Renal pelvis (tissue), 4 donors: ENCODE data around the gene SCNN1B. TPM values are rescaled to one million over a fixed set of nuclear protein-coding genes. Genes with fewer than 3 reads are reported as not detected.

ENCODE experiments used
- DNase-seq: peaks from one replicate; pipeline ENCODE4 v3.0.0-alpha.2; 2013
- polyA plus RNA-seq, 3 donors: library from polyadenylated mRNA; unstranded; fragments of 120-200 nt; gene quantifications; one replicate each; pipeline ENCODE4 v1.2.1, GENCODE V29; 2013; ENCODE audit not compliant: insufficient read length in 3 of 3

Gene SCNN1B
- polyA plus RNA-seq, 3 donors, result 16.4 to 17.7 (median 17.2) TPM

GRCh38 chr16:23406024-23406423 is 103.9 kb downstream of the SCNN1B start:
- DNase-seq, result no peak

GRCh38 chr16:23406546-23407240 is 104.6 kb downstream of the SCNN1B start:
- no peak for DNase-seq

GRCh38 chr16:23407436-23408127 is 105.5 kb downstream of the SCNN1B start:
- no peak for DNase-seq

- no peak for DNase-seq
Measured at GRCh38 chr16:23408242-23408822, 106.2 kb downstream of the SCNN1B start.

GRCh38 chr16:23408823-23409298 is 106.8 kb downstream of the SCNN1B start:
- DNase-seq, result no peak

- no peak for DNase-seq
Measured at GRCh38 chr16:23409522-23409921, 107.4 kb downstream of the SCNN1B start.

GRCh38 chr16:23410176-23410575 is 108.1 kb downstream of the SCNN1B start:
- DNase-seq, result no peak

GRCh38 chr16:23414731-23415130 is 112.6 kb downstream of the SCNN1B start:
- DNase-seq, result no peak

- no peak for DNase-seq
Measured at GRCh38 chr16:23416816-23417215, 114.7 kb downstream of the SCNN1B start.

GRCh38 chr16:23420011-23420410 is 117.9 kb downstream of the SCNN1B start:
- no peak for DNase-seq

- DNase-seq, result no peak
Measured at GRCh38 chr16:23423496-23424049, 121.5 kb downstream of the SCNN1B start.

- peak; percentile 33 for DNase-seq
Measured at GRCh38 chr16:23424292-23424958, 122.3 kb downstream of the SCNN1B start.

- DNase-seq, result no peak
Measured at GRCh38 chr16:23428351-23428750, 126.2 kb downstream of the SCNN1B start.

Other genes with a start within 250 kb of the SCNN1B start
- 1 to 10 TPM; 6.0 to 8.3 (median 8.2) TPM for gene USP31, start 152.8 kb upstream of the SCNN1B start, polyA plus RNA-seq
- 10 to 100 TPM; 35.2 to 61.2 (median 42.2) TPM for gene SCNN1G, start 119.6 kb upstream of the SCNN1B start, polyA plus RNA-seq
- 10 to 100 TPM; 21.8 to 40.0 (median 35.0) TPM for gene COG7, start 150.9 kb downstream of the SCNN1B start, polyA plus RNA-seq
- gene GGA2, start 208.2 kb downstream of the SCNN1B start, polyA plus RNA-seq, result 100 to 1,000 TPM; 115 to 164 (median 156) TPM